Parathyroid adenoma (tissue), 2 donors: ENCODE results near the gene TCIRG1.

Source experiments
- H2AFZ ChIP-seq: fragments of 300-600 bp; sonication (generic); one replicate; pipeline ENCODE4 v1.7.0; 2017; ENCODE audit warnings: antibody characterized with exemption, mild to moderate bottlenecking
- H3K27ac ChIP-seq: fragments of 300-600 bp; sonication (generic); one replicate; pipeline ENCODE4 v1.7.0; 2017
- H3K27me3 ChIP-seq: fragments of 300-600 bp; sonication (generic); one replicate; pipeline ENCODE4 v1.7.0; 2017; ENCODE audit warnings: low read length; ENCODE audit not compliant: control insufficient read depth, insufficient read depth
- H3K36me3 ChIP-seq: fragments of 300-600 bp; sonication (generic); one replicate; pipeline ENCODE4 v1.7.0; 2017; ENCODE audit warnings: low read length; ENCODE audit not compliant: control insufficient read depth, insufficient read depth
- H3K4me1 ChIP-seq: fragments of 300-600 bp; sonication (generic); one replicate; pipeline ENCODE4 v1.7.0; 2017; ENCODE audit warnings: control low read depth
- H3K4me2 ChIP-seq: fragments of 300-600 bp; sonication (generic); one replicate; pipeline ENCODE4 v1.7.0; 2017; ENCODE audit warnings: low read length
- H3K4me3 ChIP-seq: fragments of 300-600 bp; sonication (generic); one replicate; pipeline ENCODE4 v1.7.0; 2017; ENCODE audit warnings: low read depth, low read length
- H3K79me2 ChIP-seq: fragments of 300-600 bp; sonication (generic); one replicate; pipeline ENCODE4 v1.7.0; 2017; ENCODE audit warnings: control low read depth
- H3K9ac ChIP-seq: fragments of 300-600 bp; sonication (generic); one replicate; pipeline ENCODE4 v1.7.0; 2017; ENCODE audit warnings: mild to moderate bottlenecking
- H3K9me3 ChIP-seq: fragments of 300-600 bp; sonication (generic); one replicate; pipeline ENCODE4 v1.7.0; 2017; ENCODE audit warnings: low read length; ENCODE audit not compliant: control insufficient read depth
- TF ChIP-seq, protein P1 (sequence below): fragments of 300-600 bp; sonication (generic); IDR thresholded peaks from one replicate; pipeline ENCODE4 v1.7.0; 2017; ENCODE audit warnings: antibody characterized with exemption, mild to moderate bottlenecking
- donor health status: primary hyperparathyroidism.

TCIRG1 gene

DNA sequence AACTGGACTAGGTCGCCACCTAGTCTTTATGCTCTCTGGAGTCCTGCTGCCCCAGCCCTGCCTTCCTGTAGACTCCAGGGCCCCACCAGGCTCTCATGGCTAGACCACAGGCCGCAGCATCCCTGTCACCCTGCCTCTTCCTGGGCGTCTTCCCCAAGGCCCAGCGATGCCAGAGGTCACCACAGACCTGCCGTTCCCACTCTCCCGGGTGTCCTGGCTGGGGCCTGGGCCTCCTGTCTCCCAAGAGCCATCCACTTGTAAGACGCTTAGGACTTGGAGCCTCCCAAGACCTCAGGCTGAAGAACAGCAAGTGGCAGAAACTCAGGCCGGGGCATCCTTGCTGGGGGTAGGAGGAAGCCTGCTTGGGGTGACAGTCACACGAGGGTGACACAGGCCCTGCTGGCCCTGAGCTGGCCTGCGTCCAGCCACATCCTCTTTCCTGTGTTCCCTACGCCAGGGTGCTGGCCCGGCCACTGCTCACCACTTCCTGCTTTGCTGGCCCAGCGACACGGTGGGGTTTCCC, 2.0 kb upstream of the TCIRG1 start:
- H3K4me3 ChIP-seq = no peak overlapping the region
- peaks cover 8% of the 10 kb centered on the region for H3K4me1 ChIP-seq
- H3K4me2 ChIP-seq = no peak overlapping the region
- H3K27ac ChIP-seq = peak overlapping the region; percentile 45
- no peaks in the 10 kb centered on the region for H3K36me3 ChIP-seq
- H3K9ac ChIP-seq = no peak overlapping the region
- no peaks in the 10 kb centered on the region for H3K27me3 ChIP-seq
- peaks cover 2% of the 10 kb centered on the region for H3K79me2 ChIP-seq
- H3K9me3 ChIP-seq = no peaks in the 10 kb centered on the region
- H2AFZ ChIP-seq = no peak overlapping the region
- TF ChIP-seq, protein P1, sequence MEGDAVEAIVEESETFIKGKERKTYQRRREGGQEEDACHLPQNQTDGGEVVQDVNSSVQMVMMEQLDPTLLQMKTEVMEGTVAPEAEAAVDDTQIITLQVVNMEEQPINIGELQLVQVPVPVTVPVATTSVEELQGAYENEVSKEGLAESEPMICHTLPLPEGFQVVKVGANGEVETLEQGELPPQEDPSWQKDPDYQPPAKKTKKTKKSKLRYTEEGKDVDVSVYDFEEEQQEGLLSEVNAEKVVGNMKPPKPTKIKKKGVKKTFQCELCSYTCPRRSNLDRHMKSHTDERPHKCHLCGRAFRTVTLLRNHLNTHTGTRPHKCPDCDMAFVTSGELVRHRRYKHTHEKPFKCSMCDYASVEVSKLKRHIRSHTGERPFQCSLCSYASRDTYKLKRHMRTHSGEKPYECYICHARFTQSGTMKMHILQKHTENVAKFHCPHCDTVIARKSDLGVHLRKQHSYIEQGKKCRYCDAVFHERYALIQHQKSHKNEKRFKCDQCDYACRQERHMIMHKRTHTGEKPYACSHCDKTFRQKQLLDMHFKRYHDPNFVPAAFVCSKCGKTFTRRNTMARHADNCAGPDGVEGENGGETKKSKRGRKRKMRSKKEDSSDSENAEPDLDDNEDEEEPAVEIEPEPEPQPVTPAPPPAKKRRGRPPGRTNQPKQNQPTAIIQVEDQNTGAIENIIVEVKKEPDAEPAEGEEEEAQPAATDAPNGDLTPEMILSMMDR = no peak

DNA sequence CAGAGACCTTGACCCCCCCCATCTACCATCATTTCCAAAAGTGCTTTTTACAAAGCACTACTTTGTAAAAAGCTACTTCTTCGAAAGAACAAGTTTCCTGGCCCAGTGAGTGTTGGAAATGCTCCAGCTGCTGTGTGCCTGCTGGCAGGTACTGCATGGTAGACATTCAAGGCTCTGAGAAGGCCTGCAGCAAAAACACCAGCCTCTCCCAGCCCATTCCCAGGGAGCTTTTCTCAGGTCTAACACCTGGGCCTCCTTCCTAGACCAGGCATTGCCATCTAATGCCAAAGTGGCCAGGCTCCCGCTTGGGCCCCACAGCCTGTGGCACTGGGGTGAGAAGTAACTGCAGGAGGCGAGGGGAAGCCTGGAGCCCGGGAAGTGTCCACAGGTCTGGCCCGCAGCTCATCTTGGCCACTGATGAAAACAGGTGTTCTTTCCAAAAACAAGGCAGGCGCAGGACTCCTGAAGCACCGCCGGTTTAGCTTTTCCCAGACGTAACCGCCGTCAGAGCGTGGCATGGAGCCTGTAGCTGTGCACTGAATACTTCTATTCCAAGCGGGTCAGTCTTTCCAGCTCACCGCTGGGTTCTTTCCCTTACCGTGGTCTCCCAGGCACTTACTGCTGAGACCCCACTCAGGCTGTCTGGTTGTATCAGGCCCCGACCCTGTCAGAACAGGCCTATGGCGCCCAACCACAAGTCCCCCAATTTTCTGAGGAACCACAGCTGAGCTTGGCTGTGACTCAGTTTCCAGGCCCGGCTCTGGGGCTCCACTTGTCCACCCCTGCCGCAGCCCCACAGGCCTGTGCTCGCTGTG, 1.2 kb upstream of the TCIRG1 start:
- H3K36me3 ChIP-seq = no peaks in the 10 kb centered on the region
- no peaks in the 10 kb centered on the region for H3K27me3 ChIP-seq
- H3K4me1 ChIP-seq = peaks cover 8% of the 10 kb centered on the region
- TF ChIP-seq, protein P1 = no peak
- no peak overlapping the region for H3K4me3 ChIP-seq
- no peak overlapping the region for H3K4me2 ChIP-seq
- H2AFZ ChIP-seq = no peak overlapping the region
- no peaks in the 10 kb centered on the region for H3K79me2 ChIP-seq
- peak overlapping the region; percentile 66 for H3K27ac ChIP-seq
- no peaks in the 10 kb centered on the region for H3K9me3 ChIP-seq
- no peak overlapping the region for H3K9ac ChIP-seq

DNA sequence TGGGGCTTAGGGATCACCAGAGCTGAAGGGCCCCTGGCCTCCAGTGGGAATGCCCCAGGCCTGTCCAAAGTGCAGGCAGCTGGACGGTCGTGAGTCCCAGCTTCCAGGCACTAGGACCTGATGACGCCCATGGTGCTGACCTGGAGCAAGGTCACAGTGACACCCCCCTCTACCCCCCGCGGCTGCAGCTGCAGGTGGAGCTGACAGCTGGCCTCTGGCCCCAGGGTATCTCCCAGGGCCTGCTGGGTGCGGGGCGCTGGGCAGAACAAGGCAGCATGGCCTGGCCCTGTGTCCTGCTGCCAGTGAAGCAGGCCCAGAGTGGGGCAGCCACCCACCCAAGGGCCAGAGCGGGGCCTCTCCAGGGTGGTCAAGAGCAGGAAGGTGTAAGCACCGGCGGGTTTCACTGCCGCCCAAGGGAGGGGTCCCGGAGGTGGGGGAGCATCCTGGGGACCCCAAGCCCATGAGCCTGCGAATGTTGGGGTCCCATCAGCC, 553 bp upstream of the TCIRG1 start:
- Histone ChIP-seq H3K4me2 (peak overlapping the region; percentile 4), H3K36me3 (no peaks in the 10 kb centered on the region), H3K79me2 (no peaks in the 10 kb centered on the region), H3K27me3 (no peaks in the 10 kb centered on the region), H2AFZ (peak overlapping the region; percentile 69), H3K9ac (no peak overlapping the region), H3K27ac (peak overlapping the region; percentile 66), H3K4me1 (peaks cover 8% of the 10 kb centered on the region), H3K9me3 (no peaks in the 10 kb centered on the region), H3K4me3 (no peak overlapping the region)
- TF ChIP-seq, protein P1 = no peak

DNA sequence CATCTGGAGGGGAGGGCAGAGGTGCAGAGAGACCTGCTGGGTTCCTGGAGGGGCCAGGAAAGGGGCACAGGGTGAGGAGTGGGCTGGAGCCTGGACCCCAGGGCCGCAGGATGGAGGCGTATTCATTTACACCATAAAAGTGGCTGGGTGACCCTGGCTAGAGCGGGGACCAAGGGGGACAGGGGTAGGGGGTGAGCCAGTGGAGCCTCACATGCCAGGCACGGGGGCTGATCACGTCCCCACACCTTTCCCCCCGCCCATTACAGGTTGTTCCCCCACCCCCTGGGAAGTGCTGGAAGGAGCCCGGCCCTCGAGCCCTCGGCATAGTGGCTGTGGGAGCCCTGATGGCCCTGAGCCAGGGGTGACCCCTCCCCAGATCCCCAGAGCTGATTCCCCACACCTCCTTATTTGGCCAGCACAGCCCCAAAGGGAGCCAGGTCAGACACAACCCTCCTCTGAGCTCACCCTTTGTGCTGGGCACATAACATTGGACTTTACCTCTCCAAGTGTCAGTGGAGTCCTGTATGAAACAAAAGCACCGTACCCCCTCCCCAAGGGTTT, 781 bp downstream of the TCIRG1 start:
- TF ChIP-seq, protein P1 = no peak
- Histone ChIP-seq H3K9ac (no peak overlapping the region), H2AFZ (no peak overlapping the region), H3K4me2 (no peak overlapping the region), H3K79me2 (no peaks in the 10 kb centered on the region), H3K4me3 (peak overlapping the region; percentile 27), H3K27ac (peak overlapping the region; percentile 66), H3K4me1 (peaks cover 8% of the 10 kb centered on the region), H3K27me3 (no peaks in the 10 kb centered on the region), H3K9me3 (no peaks in the 10 kb centered on the region), H3K36me3 (no peaks in the 10 kb centered on the region)
